HuH-7 (cell line): ENCODE data around the gene LRRN2.
A peak's percentile ranks its signal among the peaks of the same experiment; 100 is the strongest.
"Not testable (repeated sequence)": the region's sequence is repeated elsewhere in the genome, so short reads cannot be mapped to it uniquely, and the experiment has no call there.

ENCODE experiments used
- DNase-seq: peaks from one replicate; pipeline ENCODE4 v3.0.0; 2011; ENCODE audit warnings: low spot score

LRRN2 gene

DNA sequence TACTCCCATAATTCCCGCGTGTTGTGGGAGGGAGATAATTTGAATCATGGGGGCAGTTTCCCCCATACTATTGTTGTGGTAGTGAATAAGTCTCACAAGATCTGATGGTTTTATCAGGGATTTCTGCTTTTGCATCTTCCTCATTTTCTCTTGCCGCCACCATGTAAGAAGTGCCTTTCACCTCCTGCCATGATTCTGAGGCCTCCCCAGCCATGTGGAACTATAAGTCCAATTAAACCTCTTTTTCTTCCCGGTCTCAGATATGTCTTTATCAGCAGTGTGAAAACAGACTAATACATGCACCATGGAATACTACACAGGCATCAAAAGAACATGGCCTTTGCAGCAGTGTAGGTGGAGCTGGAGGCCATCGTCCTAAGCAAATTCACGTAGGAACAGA is 56.1 kb downstream of the LRRN2 start:
- not testable (repeated sequence) for DNase-seq

DNA sequence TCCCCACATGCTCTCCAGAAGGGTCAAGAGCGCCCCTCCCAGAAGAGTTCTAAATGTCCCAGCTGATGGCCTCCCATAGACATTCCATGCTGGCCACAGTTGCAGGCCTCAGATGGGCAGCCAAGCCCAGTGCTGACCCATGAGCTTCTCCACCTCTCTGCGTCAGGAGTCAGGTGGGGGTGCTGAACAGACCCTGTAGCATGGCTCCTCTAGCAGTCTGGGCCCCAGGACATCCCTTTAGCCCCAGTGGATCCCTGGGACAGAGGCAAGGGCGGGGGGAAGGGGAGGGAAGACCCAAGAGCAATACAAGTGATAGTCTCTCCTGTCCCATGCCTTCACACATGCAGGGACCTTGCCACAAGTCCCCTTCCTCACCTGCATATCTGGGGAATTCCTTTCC is 56.7 kb downstream of the LRRN2 start:
- DNase-seq = no peak

DNA sequence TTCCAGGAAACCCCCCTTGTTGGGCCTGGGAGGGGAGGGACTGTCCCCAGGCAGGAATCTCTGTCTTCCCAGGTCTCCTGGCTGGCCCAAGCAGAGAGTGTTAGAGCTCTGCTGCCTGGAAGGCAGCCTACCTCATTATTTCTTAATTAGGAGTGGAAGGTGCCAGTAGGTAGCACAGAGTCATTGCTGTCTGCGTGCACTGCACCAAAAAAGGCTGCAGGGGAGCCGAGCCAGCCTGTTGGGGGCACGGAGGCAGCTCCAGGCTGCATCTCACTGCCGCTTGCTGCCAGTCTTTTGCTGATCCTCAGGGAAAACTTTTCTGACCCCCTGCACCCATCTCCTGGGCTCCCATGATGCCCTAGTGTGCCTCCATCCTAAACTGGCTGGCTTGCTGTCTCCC is 58.1 kb downstream of the LRRN2 start:
- no peak for DNase-seq

DNA sequence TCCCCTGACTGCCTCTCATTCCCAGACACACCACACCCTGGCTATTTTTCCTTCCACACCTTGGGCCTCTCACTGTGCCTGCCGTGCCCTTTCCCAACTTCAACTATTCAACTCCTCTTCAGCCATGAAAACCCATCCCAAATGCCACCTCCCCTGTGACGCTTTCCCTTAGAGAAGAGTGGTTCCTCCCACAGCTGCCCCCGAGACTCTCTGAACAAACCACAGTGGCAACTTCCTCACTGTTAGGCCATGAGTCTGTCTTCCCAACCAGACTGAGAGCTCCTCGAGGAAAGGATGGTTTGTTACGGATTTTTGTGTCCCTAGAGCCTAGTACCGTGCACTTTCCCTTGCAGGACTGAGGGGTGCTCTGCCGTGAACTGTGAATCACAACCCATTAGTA is 59.2 kb downstream of the LRRN2 start:
- DNase-seq = no peak

DNA sequence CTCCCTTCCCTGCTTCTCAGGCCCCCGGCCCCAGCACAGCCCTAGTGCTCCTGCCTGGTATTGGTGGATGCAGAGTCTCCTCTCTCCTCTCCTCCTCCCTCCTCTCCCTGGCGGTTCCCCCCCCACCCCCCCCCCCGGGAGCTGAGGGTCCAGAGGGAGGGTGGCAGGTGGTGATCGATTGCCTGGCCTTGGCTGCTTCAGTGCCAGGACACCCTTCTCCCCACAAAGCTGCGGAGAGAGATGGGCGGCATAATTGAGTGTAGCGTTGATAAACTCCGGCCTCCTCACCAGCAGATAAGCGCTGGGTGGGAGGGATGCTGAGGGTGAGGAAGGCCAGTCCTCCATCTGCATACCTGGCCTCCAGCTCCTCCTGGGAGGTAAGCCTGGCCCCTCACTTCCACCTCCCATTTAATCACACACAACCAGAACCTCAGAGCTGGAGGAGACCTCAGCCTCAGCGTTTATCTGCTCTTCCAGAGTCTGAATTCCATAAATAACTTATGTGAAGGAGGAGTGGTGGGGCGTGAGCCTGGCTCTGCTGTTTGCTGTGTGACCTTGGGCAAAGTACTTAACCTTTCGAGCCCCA is 60.8 kb downstream of the LRRN2 start:
- no peak for DNase-seq

DNA sequence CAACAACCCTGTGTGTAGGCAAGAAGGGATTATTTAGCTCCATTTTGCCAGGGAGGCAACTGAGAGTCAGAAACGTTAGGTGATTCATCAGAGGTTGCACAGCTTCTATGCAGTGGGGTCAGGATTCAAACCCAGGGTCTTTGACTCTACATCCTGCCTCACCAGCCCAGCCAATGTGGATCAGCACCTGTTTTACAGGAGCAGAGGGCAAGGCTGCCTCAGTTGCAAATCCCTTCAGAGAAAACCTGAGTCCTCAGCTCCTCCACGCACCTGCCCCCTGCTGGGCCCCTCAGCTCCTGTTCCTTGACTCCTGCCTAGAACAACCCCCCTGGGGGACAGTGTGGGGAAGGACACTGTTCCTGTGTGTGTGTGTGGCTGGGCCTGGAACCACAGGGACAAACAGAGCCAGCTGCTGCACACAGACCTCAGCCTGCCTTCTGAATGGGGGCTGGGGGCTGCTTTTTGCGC is 61.6 kb downstream of the LRRN2 start:
- DNase-seq = peak; percentile 64

DNA sequence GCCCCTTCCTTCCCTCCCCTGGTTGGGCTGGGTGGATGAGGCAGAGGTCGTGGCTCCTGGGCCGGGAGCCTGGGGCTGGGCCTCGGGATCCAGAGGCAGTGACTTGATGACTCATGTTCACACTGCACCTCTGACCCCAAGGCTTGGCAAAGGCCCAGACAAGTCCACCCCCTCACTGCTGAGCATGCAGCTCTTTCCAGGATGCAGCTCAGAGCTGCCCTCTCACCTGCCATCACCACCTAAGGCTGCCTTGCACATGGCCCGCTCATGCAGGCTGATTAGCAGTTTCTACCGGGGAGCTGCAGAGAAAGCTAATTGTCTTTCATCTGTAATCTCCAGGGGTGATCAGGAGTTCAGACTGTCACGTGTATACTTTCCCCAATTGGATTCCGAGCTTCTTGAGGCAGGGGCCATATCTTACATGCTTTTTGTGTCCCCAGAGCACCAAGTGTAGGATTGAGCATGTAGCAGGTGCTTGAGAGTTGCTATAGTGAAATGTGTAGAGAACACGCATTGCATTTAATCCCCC is 62.1 kb downstream of the LRRN2 start:
- peak; percentile 32 for DNase-seq

DNA sequence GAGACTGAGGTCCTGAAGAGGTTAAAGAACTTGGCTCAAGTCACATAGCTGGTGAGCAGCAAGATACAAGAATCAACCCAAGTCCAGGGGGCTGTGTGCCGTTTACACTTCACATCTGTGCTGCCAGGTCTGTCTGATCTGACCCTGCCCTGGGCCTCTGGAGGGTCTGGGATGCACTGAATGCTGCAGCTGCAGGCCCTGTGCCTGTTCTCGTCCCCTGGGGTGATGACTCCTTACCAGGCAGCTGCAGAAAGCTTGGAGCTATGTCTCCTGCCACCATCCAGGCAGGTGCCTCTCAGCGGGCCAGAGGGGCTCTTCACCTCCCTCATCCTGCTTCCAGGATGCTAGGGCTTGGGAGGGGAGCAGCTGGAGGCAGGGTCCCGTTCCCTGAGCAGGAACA is 63.5 kb downstream of the LRRN2 start:
- DNase-seq = no peak

DNA sequence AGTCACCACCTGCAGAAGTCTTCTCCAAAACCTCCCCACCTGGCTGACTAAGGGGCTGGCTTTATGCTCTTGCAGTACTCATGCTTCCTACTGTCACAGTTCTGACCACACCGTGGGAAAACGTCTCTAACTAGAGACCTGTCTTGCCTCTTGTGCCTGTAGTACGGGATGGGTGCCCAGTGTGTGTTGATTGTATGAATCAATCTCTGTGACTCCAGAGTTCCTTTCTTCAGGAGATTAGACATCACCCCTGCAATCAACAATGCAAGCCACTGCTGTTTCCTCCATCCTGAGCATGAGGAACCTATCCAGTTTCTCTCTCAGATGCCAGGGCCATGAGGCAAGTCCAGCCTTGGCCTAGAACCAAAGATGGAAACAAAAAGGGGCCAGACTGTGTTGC is 64.1 kb downstream of the LRRN2 start:
- DNase-seq = no peak

DNA sequence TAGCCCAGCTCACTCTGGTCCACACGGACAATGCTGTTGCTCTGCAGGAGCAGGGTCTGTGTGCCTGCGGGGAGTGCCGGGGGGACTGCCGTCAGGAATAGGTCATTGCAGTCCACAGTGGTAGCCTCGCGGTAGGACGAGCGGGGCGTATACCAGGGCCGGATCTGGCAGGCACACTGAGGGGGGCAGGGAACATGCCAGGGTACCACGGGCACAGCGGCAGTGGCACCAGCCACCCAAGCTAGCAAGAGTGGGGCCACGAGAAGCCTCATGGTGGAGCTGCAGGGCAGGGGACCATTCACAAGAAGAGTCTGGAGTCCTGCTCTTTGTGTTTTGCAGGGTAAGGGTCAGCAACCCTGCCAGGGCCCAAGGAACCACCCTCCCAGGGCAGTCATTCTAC is 65.8 kb downstream of the LRRN2 start:
- no peak for DNase-seq

DNA sequence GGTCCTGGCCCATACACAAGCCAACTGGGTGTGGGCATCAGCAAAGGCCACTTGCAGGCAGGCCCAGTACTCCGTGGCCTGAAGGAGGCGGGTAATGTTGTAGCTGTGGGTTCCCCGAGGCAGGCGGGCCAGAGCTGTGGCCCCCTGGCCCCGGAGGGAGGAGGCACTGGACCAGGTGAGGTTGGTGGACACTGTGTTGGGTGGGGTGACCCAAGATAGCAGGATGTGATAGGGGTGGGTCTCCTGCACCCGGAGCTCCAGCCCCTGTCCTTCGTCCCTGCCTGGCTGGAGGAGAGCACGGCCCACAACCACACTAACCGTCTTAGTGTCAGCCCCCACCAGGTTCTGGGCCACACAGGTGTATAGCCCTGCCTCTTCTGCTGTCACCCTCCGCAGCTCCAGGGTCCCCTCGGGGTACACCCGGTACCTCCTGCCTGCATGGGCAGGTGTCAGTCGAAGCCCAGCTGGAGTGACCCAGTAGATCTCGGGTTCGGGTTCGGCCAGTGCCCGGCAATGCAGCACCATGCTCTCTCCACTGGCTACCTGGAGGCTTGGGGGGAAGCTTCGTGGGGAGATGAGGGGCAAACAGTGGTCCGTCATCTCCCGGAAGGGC is 67.3 kb downstream of the LRRN2 start:
- DNase-seq = no peak

DNA sequence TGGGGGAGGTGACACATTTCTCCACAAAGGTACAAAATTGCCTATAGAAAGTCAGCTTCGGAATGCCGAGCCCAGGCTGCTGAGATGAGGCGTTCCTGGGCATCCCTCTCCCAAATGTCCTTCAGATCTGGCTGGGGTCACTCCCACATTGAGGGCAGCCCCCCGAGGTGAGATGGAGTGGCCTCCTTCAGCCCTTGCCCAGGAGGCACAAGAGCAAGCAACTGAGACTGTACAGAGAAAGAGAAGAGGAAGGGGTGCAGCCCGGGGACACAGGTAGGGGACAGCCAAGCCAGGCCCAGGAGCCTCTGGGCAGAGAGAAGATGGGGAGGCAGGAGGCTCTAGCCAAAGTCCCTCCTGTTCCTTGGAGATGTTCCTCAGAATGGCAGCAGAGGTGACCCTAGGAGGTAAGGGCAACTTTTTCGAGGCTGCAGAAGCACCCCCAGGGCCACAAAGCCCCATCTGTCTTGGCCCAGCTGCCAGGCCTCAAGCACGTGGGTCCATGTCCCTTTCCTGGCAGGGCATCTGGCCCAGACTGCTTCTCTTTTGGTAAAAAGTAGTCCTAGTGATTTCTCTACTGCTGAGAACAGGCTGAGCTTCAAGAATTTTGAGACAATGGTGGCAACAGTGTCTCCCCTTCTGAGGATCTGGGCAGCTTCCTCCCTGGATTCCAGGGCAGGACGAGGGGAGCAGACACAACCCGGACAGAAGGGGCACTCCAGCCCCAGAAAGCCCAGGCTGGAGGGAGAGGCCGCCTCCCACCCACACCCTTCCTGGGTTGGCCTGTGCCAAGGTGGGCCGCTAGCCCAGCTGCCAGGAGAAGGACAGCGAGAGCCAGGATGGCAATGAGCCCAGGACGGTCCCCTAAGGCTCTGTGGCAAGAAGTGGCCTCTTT is 68.0 kb downstream of the LRRN2 start:
- DNase-seq = no peak

DNA sequence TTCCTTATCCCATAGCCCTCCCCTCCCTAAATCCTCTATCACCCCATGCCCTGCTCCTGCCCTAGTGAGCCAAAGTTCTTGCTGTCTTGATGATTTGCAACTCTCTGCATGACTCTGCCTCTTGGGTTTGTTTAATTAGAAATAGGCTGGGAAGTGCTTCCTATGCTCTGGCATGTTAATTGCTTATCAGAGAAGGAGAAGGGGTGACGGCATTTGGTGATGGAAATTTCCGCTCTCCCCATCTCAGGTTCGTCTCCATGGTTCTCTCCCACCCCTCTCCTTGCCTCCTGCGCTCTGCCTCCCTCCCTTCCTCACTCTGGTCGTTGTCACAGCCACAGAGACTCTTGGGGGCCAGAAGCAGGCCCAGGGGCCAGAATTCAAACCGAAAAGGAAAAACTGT is 68.9 kb downstream of the LRRN2 start:
- DNase-seq = no peak

DNA sequence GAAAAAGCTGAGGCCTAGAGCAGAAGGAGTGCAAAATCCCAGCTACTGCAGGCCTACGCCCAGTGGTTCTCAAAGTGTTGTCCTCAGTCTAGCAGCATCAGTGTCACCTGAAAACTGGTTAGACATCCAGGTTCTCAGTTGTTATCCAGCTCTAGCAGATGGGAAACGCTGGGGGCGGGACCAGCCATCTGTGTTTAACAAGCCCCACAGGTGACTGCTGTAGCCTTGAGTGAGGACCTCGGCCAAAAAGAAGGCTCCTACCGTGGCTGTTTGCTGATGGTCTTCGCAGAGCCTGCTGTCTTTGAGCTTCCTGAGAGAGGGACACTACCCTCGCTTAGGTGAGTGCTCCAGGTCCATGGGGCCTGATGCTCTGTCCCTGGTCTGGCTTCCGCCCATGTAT is 69.7 kb downstream of the LRRN2 start:
- no peak for DNase-seq

DNA sequence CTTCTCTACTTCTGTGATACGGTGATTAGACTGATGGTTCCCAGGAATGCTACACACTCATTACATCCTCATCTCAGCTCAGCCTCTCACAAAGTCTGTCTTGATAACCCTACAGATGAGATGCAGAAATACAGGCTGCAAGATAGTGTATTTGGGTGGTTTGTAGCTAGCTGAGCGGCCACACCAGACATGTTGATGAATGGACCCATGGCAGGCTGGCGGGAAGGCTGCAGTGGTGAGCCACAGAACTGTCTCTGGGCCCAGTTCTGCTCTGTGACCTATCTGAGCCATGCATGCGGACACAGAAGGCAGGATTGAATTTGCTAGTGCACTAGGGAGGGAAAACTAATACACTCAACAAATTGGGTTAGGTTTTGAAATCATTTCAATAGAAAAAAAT is 71.9 kb downstream of the LRRN2 start:
- DNase-seq = no peak

DNA sequence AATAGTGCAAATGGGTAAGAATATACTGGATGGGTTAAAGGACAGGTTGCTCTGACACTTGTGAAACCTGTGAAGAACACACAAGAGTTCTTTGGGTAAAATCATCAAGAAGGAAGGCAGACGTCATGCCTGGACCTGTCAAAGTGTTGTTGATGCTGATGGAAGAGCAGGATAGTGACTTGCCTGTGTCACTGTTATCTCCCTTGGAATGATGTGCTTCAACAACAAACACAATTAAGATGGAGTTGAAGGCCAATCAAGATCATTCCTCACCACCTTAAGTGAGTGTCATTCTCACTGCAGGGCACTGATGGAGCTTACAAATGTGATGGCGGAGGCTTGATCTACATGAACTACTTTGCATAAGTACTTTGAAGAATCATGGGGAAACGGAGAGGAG is 73.2 kb downstream of the LRRN2 start:
- no peak for DNase-seq

DNA sequence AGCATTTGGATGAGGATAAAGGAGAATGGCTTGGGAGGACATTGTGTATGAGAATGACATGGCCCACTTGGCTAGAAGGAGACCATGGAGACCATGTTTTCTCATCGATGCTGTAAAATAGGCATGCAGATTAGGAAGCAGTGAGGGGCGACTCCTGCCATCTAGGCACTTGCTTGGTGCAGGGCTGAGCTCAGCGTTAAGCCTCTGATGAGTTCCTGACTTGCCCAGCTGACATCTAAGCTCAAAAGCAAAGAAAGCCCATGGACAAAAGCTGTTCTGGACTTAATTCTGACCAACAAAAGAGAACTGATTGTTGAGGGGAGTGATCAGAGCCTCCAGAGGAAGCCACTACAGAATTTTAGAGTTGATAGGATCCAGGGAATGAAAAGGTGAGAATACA is 74.5 kb downstream of the LRRN2 start:
- DNase-seq = no peak

DNA sequence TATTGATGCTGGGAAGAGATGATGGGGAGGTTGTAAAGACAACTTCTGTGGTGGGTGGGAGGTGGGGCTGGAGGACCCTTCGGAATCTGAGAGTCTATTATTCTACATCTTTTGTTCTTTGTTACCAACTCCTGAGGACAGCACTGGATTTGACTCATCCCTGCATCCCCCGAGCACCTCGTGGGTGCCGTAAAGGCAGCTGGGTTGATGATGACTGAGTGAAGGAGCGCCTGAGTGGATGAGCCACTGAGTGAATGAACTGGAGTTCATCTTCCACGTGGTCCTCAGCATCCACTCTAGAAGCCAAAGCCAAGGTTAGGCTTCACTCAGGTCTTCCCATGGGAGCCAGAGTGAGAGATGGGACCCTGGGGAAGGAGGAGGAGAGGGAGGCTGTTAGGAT is 77.6 kb downstream of the LRRN2 start:
- no peak for DNase-seq

DNA sequence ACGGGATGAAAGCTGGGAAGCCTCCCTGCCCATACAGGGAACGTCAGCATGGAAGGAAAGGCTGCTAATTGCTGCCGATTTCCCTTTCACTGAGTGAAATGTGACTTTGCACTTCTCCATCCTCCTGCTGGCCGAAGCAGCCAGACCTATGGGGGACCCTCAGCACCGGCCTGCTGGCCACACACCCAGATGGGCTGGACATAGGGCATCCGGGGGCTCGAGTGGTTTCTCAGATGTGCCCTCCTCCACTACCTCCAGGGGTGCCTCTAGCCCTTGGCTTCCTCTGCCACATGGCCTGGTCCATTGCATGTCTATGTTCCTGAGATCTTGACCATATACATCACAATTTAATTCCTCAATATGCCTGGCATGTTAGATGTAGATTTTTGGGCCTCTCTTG is 79.7 kb downstream of the LRRN2 start:
- DNase-seq = no peak

DNA sequence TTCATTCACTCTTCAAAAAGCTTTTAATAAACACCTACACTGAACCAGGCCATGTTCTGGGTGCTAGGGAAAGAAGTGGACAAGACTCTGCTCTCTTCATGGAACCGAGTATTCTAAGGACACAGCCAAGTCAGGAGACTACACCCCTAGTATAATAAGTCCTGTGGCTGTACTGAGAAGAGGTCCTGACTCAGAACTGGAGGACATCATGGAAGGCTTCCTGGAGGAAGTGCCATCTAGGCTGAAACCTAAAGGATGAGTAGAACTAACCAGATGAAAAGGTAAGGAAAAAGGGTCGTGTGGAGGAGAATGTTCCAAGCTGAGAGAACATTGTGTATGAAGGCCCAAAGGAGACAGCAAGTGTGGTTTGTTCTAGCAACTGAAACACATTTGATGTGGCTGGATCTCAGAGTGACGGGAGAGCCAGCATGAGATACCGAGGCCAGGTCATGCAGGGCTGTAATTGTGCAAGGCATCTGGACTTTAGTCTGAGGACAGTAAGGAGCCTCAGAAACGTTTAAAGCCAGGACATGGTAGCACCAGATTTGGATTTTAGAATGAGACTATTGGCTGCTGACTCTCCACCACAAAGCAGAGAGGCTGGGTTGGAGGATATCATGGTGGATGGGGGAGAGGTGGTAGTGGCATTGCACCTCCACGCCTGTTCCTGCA is 82.5 kb downstream of the LRRN2 start:
- no peak for DNase-seq

DNA sequence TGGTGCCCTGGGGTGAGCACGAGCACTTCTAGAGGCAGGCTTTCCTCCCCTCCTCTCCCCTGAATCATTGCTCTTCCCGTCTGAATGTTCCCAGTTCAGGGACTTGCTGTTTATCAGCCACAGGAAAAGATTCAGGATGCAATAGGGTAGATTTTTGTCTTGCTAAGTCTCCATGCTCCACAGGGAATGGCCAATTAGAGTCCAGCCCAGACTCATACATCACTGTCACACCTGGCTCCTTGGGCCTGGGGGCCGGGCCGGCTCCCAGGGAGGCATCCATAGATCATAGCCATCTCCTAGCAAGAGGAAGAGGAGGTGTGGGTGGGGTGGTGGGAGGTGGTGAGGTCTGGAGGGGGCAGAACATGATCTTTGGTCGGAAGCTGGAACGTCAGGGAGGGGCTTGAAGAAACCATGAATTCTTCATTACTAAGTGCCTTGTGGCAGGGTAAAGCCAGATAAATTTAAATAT is 83.4 kb downstream of the LRRN2 start:
- no peak for DNase-seq

DNA sequence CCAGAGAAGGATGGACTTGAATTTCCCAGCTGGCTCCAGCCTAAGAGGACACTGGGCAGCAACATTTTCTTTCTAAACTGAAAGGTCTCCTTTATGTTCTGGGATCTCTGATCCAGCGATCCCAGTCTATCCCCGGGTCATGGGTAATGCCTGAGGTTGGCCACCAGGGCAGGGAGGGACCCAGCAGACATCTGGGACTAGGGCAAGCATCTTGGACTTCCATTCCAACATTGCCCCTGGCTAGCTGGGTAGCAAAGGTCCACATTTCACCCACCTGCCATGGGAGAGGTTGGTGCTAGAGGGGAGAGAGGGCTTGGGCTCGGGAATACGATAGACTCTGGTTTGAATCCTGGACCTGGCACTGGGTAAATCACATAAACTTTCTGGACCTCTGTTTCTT is 84.6 kb downstream of the LRRN2 start:
- peak; percentile 42 for DNase-seq
